GM21619 (cell line): ENCODE data around the gene RHBDF1.
A peak's percentile ranks its signal among the peaks of the same experiment; 100 is the strongest.
"Not testable (repeated sequence)": the region's sequence is repeated elsewhere in the genome, so short reads cannot be mapped to it uniquely, and the experiment has no call there.

Experiments
- ATAC-seq: cut with Tn5 transposase; IDR thresholded peaks from one replicate; pipeline ENCODE4 v1.9.1; 2021; ENCODE audit not compliant: unreplicated experiment

RHBDF1 gene

DNA sequence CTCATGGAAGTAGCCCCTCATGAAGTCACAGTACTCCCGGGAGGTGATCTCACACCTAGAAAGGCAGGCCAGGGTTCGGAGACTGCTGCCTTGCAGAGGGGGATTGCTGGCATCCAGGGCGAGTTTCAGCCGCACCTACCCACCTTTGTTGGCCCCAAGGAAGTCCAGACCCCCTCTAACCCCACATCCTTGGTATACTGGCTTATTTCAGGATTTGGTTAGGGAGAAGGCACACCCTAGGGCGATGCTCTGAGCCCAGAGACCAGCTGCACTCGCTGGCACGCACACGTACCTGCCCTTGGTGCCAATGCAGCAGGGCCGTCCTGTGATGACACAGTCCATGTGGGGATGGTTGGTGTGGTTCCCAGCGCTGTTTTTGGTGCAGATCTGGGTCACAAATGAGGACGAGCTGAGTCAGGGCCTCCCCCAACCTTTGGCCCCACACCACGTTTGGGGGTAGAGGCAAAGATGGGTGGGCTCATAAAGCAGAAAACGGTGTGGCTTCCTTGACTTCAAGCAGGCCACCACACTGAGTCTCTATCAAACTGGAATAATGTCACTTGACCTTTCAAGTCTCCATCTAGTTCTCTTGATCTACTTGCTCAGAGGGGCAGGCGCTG lies 12.9 kb downstream of the RHBDF1 start:
- ATAC-seq: no peak

DNA sequence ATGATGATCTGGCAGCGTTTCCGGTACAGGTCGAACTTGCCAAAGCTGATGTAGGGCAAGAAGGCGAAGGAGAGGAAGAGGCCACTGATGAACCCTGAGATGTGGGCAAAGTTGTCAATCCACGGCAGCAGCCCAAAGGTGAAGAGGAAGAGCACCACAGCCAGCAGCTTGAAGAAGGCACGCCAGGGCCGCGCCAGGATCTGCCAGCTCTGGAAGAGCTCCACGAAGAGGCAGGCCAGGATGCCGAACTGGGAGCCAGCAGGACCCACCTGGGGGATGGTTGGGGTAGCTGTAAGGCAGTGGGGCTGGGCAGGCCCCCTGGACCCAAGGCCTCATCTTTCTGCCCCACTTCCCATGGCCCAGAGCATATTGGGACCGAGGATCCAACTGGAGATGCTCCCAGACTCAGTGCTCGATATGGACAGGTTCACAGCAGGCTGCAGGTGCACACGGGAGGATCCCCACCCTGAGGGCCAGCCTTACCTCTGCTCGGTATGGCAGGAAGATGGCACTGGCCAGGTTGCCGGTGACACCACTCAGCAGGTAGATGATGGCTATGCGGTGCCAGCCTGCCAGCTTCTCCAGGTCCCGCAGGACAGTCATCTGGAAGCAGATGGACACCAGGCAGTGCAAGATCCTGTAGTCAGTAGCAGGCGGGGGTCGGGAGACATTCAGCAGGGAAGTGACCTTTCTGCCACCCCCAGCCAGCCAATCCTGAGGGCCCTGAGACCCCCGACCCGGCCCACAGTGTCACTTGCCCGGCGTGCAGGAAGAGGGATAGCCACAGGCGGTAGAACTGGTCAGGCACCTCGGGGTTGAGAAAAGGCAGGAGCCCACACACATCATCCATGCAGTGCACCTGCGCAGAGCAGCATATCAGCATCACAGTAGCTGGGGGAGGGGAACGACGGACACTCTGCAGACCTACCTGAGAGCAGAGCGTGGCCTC lies 13.7 kb downstream of the RHBDF1 start:
- no peak for ATAC-seq

DNA sequence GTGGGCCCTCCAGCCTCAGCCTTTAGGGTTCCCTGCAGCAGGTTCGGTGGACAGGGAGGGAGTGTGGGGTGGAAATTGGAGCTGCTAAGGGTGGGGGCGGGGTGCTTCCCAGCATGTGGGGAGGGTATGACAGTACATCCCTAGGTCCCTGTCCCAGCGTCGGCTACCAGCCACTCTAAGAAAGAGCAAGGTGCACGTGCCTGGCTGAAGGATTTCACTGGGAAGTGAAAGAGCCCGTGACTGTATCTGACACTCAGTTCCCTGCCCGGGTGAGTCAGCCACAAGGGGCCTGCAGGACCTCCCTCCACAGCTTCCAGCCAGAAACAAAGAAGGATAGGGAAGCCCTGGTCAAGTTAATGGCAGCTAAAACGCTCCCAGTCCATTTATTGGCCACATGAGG lies 14.7 kb downstream of the RHBDF1 start:
- no peak for ATAC-seq

DNA sequence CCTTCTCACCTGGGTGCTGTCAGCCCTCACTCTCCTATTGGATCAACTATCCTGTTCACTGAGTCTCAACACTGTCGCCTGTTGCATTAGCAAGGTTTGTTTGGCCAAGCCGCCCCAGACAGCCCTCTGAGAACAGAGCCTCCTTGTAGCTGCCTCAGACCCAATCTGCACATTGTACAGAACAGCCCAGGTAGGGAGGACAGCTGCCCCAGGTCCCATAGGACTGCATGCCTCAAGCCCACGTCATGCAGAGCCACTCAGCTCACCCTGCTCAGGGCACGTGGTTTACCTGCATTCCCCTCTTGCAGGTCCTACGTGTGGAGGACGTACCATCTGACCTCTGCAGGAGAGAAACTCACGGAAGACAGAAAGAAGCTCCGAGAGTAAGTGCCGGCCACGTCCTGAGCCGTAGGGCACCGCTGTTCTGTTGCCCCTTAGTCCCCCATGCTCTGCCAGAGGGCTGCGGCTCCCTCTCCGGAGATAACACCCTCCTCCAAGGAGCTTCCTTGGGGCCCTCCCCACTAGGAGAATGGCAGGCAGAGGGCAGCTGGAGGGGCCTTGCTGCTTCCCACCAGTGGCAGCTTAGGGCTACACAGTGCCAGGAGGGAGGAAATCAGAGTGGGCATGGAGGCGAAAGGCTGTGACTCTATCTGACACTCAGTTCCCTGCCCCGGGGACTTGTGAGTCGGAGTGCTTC lies 16.1 kb downstream of the RHBDF1 start:
- no peak for ATAC-seq

DNA sequence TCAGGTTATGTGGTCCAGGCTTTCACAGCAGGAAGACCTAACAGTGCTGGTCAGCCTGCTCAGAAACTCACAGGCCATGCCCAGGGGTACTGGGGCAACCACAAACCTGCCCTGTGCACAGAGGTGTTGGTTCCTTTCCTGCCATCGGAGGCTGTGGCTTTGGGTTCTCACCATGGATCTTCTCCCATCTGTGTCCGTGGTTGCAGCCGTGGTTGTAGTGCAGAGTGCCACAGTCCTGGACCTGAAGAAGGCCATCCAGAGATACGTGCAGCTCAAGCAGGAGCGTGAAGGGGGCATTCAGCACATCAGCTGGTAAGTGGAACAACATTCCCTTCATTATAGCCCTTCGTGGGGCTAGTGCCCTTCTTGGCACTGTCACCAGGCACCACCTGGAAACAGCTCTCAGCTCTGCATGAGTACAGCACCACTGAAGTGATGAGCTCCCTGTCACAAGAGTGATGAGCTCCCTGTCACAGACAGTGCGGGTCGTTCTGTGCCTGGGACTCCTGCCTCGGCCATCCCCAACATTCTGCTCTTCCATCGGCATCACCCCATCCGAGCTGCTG lies 16.8 kb downstream of the RHBDF1 start:
- ATAC-seq: no peak

DNA sequence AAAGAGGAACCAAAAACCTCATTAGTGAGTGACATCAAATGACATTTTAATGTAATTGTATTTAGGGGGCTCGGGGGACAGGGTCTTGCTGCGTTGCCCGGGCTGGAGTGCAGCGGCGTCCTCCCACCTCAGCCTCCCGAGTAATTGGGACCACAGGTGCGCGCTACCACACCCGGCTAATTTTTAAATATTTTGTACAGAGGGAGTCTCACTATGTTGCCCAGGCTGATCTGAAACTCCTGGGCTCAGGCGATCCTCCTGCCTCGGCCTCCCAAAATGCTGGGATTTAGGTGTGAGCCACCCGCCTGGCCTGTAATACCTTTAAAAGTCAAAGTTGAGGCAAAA lies 18.2 kb downstream of the RHBDF1 start:
- no peak for ATAC-seq

DNA sequence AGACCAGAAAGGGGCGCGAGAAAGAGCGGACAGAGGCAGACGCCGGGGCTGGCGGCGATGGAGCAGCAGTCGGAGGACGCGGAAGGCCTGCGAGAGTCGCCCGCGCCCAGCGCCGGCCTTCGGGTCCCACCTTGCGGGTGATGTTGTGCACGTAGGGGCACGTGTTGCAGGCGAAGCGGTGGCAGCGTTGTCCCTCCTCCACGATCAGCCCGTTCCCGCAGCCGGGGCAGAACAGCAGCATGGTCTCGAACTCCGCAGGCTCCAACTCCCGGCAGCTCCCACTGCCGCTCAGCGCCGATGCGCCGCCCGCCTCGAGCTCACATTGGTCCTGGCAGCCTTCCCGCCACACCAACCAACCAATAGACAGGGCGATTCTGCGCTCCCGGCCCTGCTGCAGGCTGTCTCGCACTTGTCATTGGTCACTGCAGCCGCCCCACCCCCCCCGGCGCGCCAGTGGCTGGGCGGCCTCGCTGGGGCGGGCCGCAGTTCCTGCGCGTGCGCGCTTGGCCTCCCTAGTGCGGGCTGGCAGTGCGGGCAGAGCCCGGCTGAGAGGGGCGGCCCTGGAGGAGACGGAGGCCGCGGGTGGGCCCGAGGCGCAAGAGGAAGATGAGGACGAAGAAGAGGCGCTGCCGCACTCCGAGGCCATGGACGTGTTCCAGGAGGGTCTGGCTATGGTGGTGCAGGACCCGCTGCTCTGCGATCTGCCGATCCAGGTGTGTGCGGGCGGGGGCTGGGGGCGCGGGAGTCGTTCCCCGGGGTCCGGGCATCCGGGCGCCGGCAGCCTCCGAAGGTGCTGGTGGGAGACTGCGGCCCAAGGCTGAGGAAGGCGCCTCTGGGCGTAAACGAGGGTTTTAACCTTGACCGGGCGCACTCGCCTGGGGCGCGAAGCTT lies 18.8 kb downstream of the RHBDF1 start, which contains the start of the genes POLR3K and SNRNP25:
Gene POLR3K, minus strand, starts transcription at position 263 of the 891 bp plus-strand sequence. Its CDS starts 22 bp downstream, at position 241.
Gene SNRNP25, plus strand, starts transcription at position 483 of the 891 bp plus-strand sequence. Its CDS starts 189 bp downstream, at position 672.
- peak; percentile 91 for ATAC-seq

DNA sequence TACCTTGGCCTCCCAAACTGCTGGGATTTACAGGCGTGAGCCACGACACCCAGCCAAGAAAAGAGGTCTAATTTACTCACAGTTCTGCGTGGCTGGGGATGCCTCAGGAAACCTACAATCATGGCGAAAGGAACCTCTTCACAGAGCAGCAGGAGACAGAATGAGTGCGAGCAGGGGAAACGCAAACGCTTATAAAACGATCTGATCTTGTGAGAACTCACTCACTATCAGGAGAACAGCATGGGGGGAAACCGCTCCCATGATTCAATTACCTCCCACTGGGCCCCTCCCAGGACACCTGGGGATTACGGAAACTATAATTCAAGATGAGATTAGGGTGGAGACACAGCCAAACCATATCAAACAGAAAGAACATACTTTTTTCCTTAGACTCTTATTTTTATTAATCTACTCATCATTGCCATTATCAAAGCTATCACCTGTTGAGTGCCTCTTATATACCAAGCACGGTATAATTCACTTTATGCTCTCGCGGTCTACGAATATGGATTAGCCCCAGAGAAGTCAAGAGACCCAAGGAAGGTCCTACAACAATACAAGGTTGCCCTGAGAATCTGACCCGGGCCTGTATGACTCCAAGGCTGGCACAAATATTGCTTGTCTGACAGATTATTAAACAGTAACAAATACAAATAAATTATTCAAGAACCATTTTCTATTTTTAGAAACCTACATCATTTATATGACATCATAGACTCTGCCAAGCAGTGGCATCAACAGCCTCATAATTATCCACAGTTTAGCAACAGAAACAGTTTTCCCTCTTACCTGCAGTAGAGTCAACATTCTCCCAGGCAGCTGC lies 21.5 kb downstream of the RHBDF1 start:
- no peak for ATAC-seq

DNA sequence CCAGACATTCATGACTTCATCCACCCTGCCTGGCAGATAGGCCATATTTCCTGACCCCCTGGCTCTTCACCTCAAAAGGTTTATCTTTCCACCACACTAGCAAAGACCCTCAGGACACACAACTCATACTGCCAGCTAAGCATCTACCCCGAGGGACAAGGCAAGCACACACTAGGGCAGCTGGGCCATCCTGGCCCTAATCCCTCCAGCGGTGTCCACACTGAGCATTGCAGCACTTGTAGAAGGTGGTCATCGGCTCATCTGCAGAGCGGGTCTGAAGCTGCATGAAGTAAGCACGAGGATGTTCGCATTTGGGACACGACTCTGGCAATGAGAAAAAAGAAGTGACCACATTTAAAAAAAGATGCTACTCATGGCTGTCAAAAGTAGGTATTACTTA lies 25.2 kb downstream of the RHBDF1 start:
- no peak for ATAC-seq

DNA sequence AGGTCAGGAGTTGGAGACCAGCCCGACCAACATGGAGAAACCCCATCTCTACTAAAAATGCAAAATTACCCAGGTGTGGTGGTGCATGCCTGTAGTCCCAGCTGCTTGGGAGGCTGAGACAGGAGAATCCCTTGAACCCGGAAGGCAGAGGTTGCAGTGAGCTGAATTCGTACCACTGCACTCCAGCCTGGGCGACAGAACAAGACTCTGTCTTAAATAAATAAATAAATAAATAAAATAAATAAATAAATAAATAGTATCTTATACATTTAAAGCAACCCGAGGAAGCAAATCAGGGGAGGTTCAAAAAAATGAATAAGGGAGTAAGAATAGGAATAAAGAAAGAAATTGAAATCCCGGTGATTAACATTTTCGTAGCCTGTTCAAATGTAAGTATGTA lies 25.9 kb downstream of the RHBDF1 start:
- not testable (repeated sequence) for ATAC-seq

DNA sequence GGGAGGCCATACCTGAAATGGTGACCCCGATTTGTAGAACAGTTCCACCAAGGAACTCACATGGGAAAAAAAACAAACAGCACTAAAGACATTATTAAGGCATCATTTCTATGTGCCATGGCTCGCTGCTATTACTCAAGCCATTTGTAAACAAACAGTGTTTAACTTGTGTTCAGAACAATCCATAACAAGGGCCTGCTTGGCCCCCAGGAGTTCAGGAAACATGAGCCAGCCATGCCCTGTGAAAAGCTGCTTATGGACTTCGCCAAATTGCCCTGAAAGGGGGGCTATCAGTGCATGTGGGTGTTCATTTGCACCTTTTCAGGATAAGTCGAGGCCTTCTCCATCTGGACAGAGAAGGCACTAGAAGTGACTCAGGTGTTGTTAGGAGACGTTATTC lies 27.0 kb downstream of the RHBDF1 start:
- no peak for ATAC-seq

DNA sequence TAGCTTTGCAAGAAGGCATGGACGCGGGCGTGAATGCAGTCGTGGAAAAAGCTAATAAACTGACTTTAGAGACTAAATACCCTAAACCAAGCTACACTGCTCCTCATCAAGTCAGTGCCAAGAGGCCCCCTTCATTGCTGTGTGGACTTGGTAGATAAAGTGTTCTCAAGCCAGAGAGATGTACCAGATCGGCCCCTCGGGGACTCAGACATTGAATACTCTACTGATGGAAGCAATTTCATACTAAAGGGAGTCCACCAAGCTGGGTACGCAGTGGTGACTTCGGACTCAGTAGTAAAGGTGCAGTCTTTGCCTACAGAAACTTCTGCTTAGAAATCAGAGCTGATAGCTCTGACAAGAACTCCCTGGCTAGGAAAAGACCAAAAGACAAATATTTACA lies 27.8 kb downstream of the RHBDF1 start:
- ATAC-seq: no peak

DNA sequence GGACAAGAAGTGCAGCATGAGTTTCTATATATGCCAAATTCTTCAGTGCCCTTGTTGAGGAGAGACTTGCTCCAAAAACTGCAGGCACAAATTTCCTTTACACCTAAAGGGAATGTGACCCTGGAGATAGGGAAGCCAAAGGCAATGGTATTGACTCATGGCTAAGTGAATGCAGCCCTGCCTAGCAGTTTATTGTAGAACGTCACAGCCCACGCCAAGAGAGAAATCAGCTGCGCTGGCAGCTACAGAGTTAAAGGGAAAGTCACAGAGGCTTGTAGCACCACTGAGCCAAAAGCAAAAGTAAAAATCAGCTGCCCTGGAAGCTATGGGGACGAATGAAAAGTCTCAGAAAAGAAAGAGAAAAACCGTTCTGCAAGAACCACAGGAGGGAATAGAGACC lies 29.1 kb downstream of the RHBDF1 start:
- no peak for ATAC-seq

DNA sequence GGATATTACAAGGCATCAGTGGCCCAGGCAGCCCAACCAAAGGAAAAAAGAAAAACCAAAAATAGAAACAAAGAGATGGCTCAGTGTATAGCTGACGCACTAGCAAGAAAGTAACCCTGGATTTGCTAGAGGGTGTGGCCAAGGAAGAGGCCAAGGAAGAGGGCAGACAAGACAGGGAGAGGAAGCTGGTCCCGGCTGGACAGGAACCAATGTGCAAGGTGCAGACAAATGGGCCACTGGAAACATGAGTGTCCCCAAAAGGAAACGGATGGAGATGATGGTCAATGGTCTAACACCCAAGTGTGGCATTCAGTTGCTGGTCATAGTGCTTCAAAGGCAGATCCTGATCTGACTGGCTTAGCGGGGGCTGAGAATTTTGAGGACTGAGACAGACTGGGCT lies 29.7 kb downstream of the RHBDF1 start:
- no peak for ATAC-seq

DNA sequence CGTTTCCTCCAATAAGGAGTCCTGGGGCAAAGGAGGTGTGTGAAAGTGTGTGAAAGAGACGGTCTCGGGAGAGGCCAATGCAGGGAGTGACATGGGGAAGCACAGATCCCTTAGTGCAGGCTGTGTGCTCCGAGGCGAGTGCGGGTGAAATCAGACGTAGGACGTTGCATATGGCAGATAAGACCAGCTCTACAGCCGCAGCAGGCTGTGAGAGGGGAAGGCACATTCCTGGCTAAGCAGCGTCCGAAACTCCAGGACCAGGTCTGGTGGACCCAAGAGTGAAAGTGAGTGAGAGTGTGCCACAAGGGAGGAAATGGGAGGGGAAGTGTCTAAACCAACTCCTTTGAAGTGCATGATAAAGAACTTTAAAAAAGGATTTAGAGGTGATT lies 30.4 kb downstream of the RHBDF1 start:
- ATAC-seq: no peak

DNA sequence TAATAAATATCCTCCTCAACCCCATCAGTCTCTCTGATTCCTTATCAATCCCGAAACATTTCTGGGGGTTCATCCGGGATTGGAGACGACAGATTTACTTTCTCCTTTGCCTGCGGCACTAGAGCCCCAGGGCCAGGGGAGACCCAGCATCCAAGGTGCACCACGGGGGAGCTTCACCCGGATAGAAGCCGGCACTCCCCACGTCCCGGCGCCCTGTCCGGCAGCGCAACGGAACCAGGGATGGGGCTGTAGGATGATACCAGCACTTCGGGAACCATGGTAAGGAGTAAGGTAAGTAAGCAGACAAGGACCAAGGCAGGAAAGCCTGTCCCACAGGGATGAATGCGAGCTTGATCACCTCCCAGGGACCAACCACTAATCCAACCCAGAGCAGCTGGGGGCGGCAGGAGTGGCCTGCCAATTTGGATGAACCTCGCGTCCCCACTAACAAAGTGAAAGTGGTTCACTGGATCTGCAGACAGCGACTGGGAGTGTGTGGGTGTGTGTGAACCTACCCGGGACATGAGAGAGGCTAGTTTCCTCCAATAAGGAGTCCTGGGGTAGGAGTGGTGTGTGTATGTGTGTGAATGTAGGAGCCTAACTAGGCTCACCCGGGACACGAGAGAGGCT lies 30.9 kb downstream of the RHBDF1 start:
- no peak for ATAC-seq

DNA sequence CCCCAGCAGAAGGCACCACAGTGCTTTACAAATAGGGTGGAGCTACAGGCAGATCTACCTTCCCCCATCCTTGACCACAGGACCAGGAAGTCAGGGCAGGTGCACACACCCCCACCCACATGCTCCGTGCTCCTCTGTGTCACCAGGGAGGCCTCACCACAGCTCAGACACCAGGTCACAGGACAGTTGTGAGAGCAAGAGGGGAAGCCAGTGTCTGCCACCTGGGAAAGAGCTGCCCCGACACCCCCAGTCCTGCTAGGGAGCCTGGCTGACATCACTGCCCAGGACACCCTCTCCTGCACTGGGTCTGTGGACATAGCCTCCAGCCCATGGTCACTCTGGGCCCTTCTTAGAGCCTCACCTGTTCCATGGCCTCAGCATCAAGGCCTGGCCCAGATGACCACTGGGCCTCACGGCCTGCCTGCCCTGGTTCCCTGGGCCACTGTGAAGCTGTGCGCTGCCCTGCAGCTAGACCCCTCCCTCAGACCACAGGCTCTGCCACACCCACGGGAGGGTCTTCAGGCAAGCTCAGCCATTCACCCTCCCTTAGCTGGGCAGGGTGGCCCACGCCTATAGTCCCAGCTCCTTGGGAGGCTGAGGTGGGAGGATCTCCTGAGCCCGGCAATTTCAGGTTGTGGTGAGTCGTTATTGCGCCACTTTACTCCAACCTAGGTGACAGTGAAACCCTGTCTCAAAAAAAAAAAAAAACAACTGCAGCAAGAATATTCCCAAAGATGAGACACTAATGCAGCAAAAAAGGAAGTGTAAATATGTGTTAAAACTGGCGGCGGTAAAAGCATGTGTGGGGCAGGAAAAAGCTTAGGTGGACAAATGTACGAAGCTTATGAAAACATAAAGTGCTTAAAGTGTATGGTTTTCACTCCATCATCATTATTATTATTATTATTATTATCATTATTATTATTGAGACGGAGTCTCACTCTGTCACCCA lies 33.2 kb downstream of the RHBDF1 start:
- ATAC-seq: peak; percentile 59

DNA sequence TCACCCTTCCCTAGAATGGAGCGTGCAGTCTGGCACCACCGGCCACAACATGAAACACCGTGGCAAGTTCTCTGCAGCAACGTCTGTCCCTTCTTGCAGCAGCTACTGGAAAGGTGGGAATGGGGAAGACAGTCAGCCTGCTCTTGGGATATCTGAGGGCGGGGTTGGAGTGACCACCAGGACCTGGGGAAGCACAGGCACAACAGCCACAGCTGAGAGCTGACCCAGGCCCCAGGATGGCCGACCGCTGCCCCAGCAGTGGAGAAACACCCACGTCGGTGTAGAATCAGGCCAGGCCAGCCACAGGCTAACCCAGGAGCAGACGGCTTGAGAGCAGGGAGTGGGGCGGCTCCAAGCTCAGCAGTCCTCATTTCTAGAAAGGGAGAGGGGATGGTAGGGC lies 34.2 kb downstream of the RHBDF1 start:
- not testable (repeated sequence) for ATAC-seq
